Middle frontal gyrus (tissue), 1 donor: ENCODE measurements around the gene MAP4K2.
A peak's percentile ranks its signal among the peaks of the same experiment; 100 is the strongest.

Experiments used
- DNase-seq: peaks from one replicate; pipeline ENCODE4 v3.0.0-alpha.2; 2015; ENCODE audit warnings: low spot score; ENCODE audit errors: extremely low spot score

Gene MAP4K2

GRCh38 chr11:64769283-64769682 is 33.7 kb downstream of the MAP4K2 start:
- no peak for DNase-seq

GRCh38 chr11:64768300-64768694 is 34.7 kb downstream of the MAP4K2 start:
- no peak for DNase-seq

- no peak for DNase-seq
Observed at GRCh38 chr11:64767344-64768299, 35.4 kb downstream of the MAP4K2 start.

- DNase-seq = no peak
Observed at GRCh38 chr11:64766881-64767280, 36.1 kb downstream of the MAP4K2 start.

GRCh38 chr11:64765851-64766665 is 37.0 kb downstream of the MAP4K2 start:
- no peak for DNase-seq

GRCh38 chr11:64765291-64765850 is 37.6 kb downstream of the MAP4K2 start:
- DNase-seq = no peak

GRCh38 chr11:64764753-64765152 is 38.3 kb downstream of the MAP4K2 start:
- no peak for DNase-seq

GRCh38 chr11:64764040-64764611 is 38.9 kb downstream of the MAP4K2 start:
- no peak for DNase-seq

- DNase-seq = no peak
Observed at GRCh38 chr11:64763526-64764039, 39.4 kb downstream of the MAP4K2 start.

- DNase-seq = no peak
Observed at GRCh38 chr11:64762674-64763525, 40.1 kb downstream of the MAP4K2 start.

- DNase-seq = no peak
Observed at GRCh38 chr11:64762277-64762673, 40.7 kb downstream of the MAP4K2 start.

GRCh38 chr11:64760759-64761420 is 42.1 kb downstream of the MAP4K2 start:
- DNase-seq = no peak

GRCh38 chr11:64759722-64760719 is 43.0 kb downstream of the MAP4K2 start, which contains the start of gene PYGM:
Gene PYGM (minus strand): TSS chr11:64759974. CDS start chr11:64759898, 76 bp downstream.
- DNase-seq = peak; percentile 48

GRCh38 chr11:64759131-64759721 is 43.8 kb downstream of the MAP4K2 start:
- no peak for DNase-seq

GRCh38 chr11:64758330-64759079 is 44.5 kb downstream of the MAP4K2 start:
- DNase-seq = no peak

GRCh38 chr11:64757549-64758329 is 45.3 kb downstream of the MAP4K2 start:
- DNase-seq = no peak
